LoVo (cell line): ENCODE measurements around the gene SLC6A2.
"Not testable (repeated sequence)": the region's sequence is repeated elsewhere in the genome, so short reads cannot be mapped to it uniquely, and the experiment has no call there.

ENCODE experiments used
- DNase-seq: peaks from one replicate; pipeline ENCODE4 v3.0.0-alpha.2; 2016; ENCODE audit warnings: low spot score

Gene SLC6A2

GRCh38 chr16:55713103-55713502 lies 57.3 kb downstream of the SLC6A2 start:
- DNase-seq: no peak

GRCh38 chr16:55717326-55717725 lies 61.5 kb downstream of the SLC6A2 start:
- no peak for DNase-seq

GRCh38 chr16:55725055-55725777 lies 69.4 kb downstream of the SLC6A2 start:
- DNase-seq: no peak

- no peak for DNase-seq
These were observed 73.0 kb downstream of the SLC6A2 start for GRCh38 chr16:55728797-55729196.

GRCh38 chr16:55730115-55730514 lies 74.3 kb downstream of the SLC6A2 start:
- DNase-seq: no peak

GRCh38 chr16:55732496-55732895 lies 76.7 kb downstream of the SLC6A2 start:
- no peak for DNase-seq

- DNase-seq: no peak
These were observed 78.9 kb downstream of the SLC6A2 start for GRCh38 chr16:55734665-55735064.

GRCh38 chr16:55735120-55735781 lies 79.5 kb downstream of the SLC6A2 start:
- DNase-seq: no peak

- DNase-seq: no peak
These were observed 80.9 kb downstream of the SLC6A2 start for GRCh38 chr16:55736671-55737070.

- no peak for DNase-seq
These were observed 81.5 kb downstream of the SLC6A2 start for GRCh38 chr16:55737318-55737717.

GRCh38 chr16:55737966-55738365 lies 82.2 kb downstream of the SLC6A2 start:
- no peak for DNase-seq

- DNase-seq: no peak
These were observed 90.3 kb downstream of the SLC6A2 start for GRCh38 chr16:55746081-55746480.

- no peak for DNase-seq
These were observed 92.0 kb downstream of the SLC6A2 start for GRCh38 chr16:55747785-55748184.

- not testable (repeated sequence) for DNase-seq
These were observed 96.8 kb downstream of the SLC6A2 start for GRCh38 chr16:55752465-55753144.

- not testable (repeated sequence) for DNase-seq
These were observed 97.4 kb downstream of the SLC6A2 start for GRCh38 chr16:55753145-55753631.
